Osteoblast (primary cell): ENCODE results near the gene GPATCH8. TPM values are rescaled to one million over a fixed set of nuclear protein-coding genes. Genes with fewer than 3 reads are reported as not detected.
"Not testable (repeated sequence)": the region's sequence is repeated elsewhere in the genome, so short reads cannot be mapped to it uniquely, and the experiment has no call there.

ENCODE experiments used
- DNase-seq: peaks from one replicate; pipeline ENCODE4 v3.0.0; 2011; ENCODE audit warnings: low spot score, mixed read lengths; ENCODE audit not compliant: insufficient read length; ENCODE audit errors: missing footprints
- H2AFZ ChIP-seq: 2 replicates; pipeline ENCODE4 v1.6.0; 2011; ENCODE audit warnings: mild to moderate bottlenecking, low read length
- H3K27ac ChIP-seq: 2 replicates; pipeline ENCODE4 v1.5.1; 2011; ENCODE audit warnings: mild to moderate bottlenecking, low read depth, low read length, moderate library complexity
- H3K27me3 ChIP-seq: 2 replicates; pipeline ENCODE4 v1.6.0; 2012; ENCODE audit warnings: mild to moderate bottlenecking, control low read depth, inconsistent platforms, low read length, moderate library complexity; ENCODE audit not compliant: insufficient read depth
- H3K36me3 ChIP-seq: 2 replicates; pipeline ENCODE4 v1.5.1; 2011; ENCODE audit warnings: mild to moderate bottlenecking, low read length, control low read depth, moderate library complexity; ENCODE audit not compliant: insufficient read depth
- H3K4me1 ChIP-seq: 2 replicates; pipeline ENCODE4 v1.5.1; 2011; ENCODE audit warnings: mild to moderate bottlenecking, low read length, control low read depth, moderate library complexity; ENCODE audit not compliant: insufficient read depth
- H3K4me2 ChIP-seq: 2 replicates; pipeline ENCODE4 v1.6.0; 2011; ENCODE audit warnings: mild to moderate bottlenecking, low read length; ENCODE audit not compliant: insufficient read depth
- H3K4me3 ChIP-seq: fragments of 200-600 bp; sonication (generic); 3 replicates; pipeline ENCODE4 v1.5.1; 2012; ENCODE audit warnings: mild to moderate bottlenecking, low read length, inconsistent platforms; ENCODE audit not compliant: insufficient read depth
- H3K79me2 ChIP-seq: 2 replicates; pipeline ENCODE4 v1.6.0; 2012; ENCODE audit warnings: mild to moderate bottlenecking, low read length, control low read depth, inconsistent platforms; ENCODE audit not compliant: insufficient read depth
- H3K9me3 ChIP-seq: 2 replicates; pipeline ENCODE4 v1.5.1; 2011; ENCODE audit warnings: low read depth, low read length, control low read depth
- H4K20me1 ChIP-seq: 2 replicates; pipeline ENCODE4 v1.6.0; 2012; ENCODE audit warnings: mild to moderate bottlenecking, low read length, control low read depth; ENCODE audit not compliant: insufficient read depth
- total RNA-seq: library from RNA; depleted of rRNA; stranded (reverse); fragments of >200 nt; gene quantifications from 2 replicates; pipeline ENCODE4 v1.2.3, GENCODE V29; 2012
- TF ChIP-seq, protein P1 (sequence below): IDR thresholded peaks from 2 replicates; pipeline ENCODE4 v1.5.1; 2011; ENCODE audit warnings: mild to moderate bottlenecking, low read depth, low read length, moderate library complexity; ENCODE audit errors: extremely low read depth

The GPATCH8 gene
- total RNA-seq, 1 donor: 33.3 TPM

GRCh38 chr17:44527102-44527501, 23.9 kb upstream of the GPATCH8 start:
- H3K4me1 ChIP-seq: peaks cover 3% of the 10 kb centered on the region
- no peak for DNase-seq
- H3K4me2 ChIP-seq: no peak overlapping the region
- H3K36me3 ChIP-seq: no peaks in the 10 kb centered on the region
- no peaks in the 10 kb centered on the region for H4K20me1 ChIP-seq
- no peaks in the 10 kb centered on the region for H3K9me3 ChIP-seq
- H3K27ac ChIP-seq: no peak overlapping the region
- TF ChIP-seq, protein P1, sequence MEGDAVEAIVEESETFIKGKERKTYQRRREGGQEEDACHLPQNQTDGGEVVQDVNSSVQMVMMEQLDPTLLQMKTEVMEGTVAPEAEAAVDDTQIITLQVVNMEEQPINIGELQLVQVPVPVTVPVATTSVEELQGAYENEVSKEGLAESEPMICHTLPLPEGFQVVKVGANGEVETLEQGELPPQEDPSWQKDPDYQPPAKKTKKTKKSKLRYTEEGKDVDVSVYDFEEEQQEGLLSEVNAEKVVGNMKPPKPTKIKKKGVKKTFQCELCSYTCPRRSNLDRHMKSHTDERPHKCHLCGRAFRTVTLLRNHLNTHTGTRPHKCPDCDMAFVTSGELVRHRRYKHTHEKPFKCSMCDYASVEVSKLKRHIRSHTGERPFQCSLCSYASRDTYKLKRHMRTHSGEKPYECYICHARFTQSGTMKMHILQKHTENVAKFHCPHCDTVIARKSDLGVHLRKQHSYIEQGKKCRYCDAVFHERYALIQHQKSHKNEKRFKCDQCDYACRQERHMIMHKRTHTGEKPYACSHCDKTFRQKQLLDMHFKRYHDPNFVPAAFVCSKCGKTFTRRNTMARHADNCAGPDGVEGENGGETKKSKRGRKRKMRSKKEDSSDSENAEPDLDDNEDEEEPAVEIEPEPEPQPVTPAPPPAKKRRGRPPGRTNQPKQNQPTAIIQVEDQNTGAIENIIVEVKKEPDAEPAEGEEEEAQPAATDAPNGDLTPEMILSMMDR: no peak
- H3K79me2 ChIP-seq: no peaks in the 10 kb centered on the region
- no peak overlapping the region for H3K4me3 ChIP-seq
- H3K27me3 ChIP-seq: no peaks in the 10 kb centered on the region
- H2AFZ ChIP-seq: no peak overlapping the region

DNA sequence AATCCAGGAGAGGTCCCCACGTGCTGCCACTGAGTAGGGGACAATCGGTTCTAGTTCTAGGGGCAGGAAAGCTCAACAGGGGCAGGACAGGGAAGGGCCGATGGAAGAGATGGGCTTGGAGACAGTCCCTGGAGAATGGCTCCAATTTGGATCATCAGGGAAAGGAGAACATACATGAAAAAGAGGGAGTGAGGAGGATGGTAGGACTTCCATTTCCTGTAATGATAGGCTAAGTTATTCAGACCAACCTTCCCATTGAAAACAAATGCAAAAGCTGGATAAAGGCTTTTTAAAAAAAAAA, 20.4 kb upstream of the GPATCH8 start:
- TF ChIP-seq, protein P1: no peak
- DNase-seq: no peak
- Histone ChIP-seq H2AFZ (peak overlapping the region; percentile 69), H3K4me3 (no peak overlapping the region), H3K79me2 (no peaks in the 10 kb centered on the region), H3K27me3 (no peaks in the 10 kb centered on the region), H3K27ac (no peak overlapping the region), H3K36me3 (no peaks in the 10 kb centered on the region), H3K9me3 (no peaks in the 10 kb centered on the region), H4K20me1 (no peaks in the 10 kb centered on the region), H3K4me2 (peak overlapping the region; percentile 54), H3K4me1 (peaks cover 3% of the 10 kb centered on the region)

GRCh38 chr17:44522883-44523671, 19.9 kb upstream of the GPATCH8 start:
- Histone ChIP-seq H2AFZ (peak overlapping the region; percentile 69), H3K4me2 (peak overlapping the region; percentile 54), H3K27ac (no peak overlapping the region), H3K36me3 (no peaks in the 10 kb centered on the region), H3K79me2 (no peaks in the 10 kb centered on the region), H3K9me3 (no peaks in the 10 kb centered on the region), H3K4me1 (peaks cover 5% of the 10 kb centered on the region), H3K4me3 (no peak overlapping the region), H4K20me1 (no peaks in the 10 kb centered on the region), H3K27me3 (no peaks in the 10 kb centered on the region)
- TF ChIP-seq, protein P1: peak; percentile 92
- DNase-seq: peak; percentile 97

GRCh38 chr17:44518032-44518431, 14.8 kb upstream of the GPATCH8 start:
- Histone ChIP-seq H3K9me3 (no peaks in the 10 kb centered on the region), H4K20me1 (no peaks in the 10 kb centered on the region), H3K79me2 (no peaks in the 10 kb centered on the region), H3K4me1 (peaks cover 7% of the 10 kb centered on the region), H3K36me3 (no peaks in the 10 kb centered on the region), H2AFZ (peak overlapping the region; percentile 42), H3K4me2 (peak overlapping the region; percentile 12), H3K27ac (no peak overlapping the region), H3K27me3 (no peaks in the 10 kb centered on the region), H3K4me3 (no peak overlapping the region)
- TF ChIP-seq, protein P1: no peak
- DNase-seq: peak; percentile 90

DNA sequence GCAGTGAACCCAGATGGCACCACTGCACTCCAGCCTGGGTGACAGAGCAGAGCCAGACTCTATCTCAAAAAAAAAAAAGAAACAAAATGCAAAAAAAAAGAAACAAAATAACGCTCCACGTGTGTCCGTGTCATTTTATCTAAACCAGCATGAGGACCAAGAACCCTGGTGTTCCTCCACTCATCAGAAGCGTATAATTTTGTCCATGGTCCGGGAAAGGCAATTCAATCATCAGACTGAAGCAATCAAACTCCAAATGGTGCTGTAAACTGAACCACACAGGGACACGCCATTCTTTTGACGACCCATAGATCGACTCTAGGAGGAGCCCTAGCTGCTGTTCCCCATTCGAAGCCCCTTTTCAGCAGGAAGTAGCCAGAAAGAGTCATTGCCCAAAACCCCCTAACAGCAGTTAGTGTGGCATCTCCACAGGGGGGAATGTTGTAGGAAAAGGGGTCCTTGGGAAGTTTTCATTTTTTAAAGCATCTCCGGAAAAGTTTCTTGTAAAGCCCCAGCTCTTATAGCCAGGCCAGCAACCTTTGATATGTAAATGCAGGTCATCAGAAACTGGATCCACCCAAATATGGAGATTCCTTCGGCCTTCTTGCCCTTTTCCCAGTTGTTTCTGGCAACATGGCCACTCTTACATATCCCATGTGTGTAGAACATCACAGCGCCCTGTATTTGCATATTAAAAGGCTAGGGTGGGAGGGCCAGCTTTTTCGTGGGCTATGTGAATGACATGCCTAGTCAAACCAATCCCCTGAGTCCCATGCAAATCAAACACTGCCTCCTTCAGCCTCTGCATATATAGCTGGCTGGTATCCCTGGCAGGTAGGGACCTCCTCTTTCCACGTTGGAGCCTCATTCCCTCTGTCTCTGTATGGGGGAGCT, 8.3 kb upstream of the GPATCH8 start:
- H3K4me3 ChIP-seq, DNase-seq, H4K20me1 ChIP-seq, H3K36me3 ChIP-seq, H3K79me2 ChIP-seq, H3K27ac ChIP-seq, H3K9me3 ChIP-seq, H3K27me3 ChIP-seq, H3K4me1 ChIP-seq: not testable (repeated sequence)
- peak overlapping the region; percentile 84 for H2AFZ ChIP-seq
- H3K4me2 ChIP-seq: peak overlapping the region; percentile 19
